Epithelial cell of umbilical artery (primary cell): ENCODE measurements around the gene POLR1G. TPM values are rescaled to one million over a fixed set of nuclear protein-coding genes. Genes with fewer than 3 reads are reported as not detected.

ENCODE experiments used
- total RNA-seq: library from RNA; depleted of rRNA; stranded (reverse); fragments of >200 nt; gene quantifications from 2 replicates; pipeline ENCODE4 v1.2.3, GENCODE V29; 2014

Gene POLR1G
- 11.2 and 24.0 TPM in 2 replicates for total RNA-seq

GRCh38 chr19:45406226-45407090, at the start of gene POLR1G:
Gene POLR1G (plus strand): TSS chr19:45406644. CDS start chr19:45406697, 53 bp downstream.

GRCh38 chr19:45370410-45371204, 35.8 kb upstream of the POLR1G start, which contains the start of gene ERCC2:
Gene ERCC2 (minus strand): TSS chr19:45370573. CDS start chr19:45370540, 33 bp downstream.

GRCh38 chr19:45404557-45405434, 1.6 kb upstream of the POLR1G start, which contains the start of gene PPP1R13L:
Gene PPP1R13L (minus strand): TSS chr19:45405069. CDS start chr19:45398318, 6,751 bp downstream.

GRCh38 chr19:45423589-45424190, 17.2 kb downstream of the POLR1G start, which contains the start of gene ERCC1:
Gene ERCC1 (minus strand): TSS chr19:45423917. CDS start chr19:45423374, 543 bp downstream.

Other genes with a start within 250 kb of the POLR1G start
- gene NKPD1, start 245.7 kb upstream of the POLR1G start, total RNA-seq = 0.30 and 0.32 TPM in 2 replicates
- gene TRAPPC6A, start 228.4 kb upstream of the POLR1G start, total RNA-seq = 9.6 and 15.9 TPM in 2 replicates
- 3.6 and 7.8 TPM in 2 replicates for gene BLOC1S3, start 227.9 kb upstream of the POLR1G start, total RNA-seq
- 1.1 and 4.2 TPM in 2 replicates for gene EXOC3L2, start 161.2 kb upstream of the POLR1G start, total RNA-seq
- gene MARK4, start 155.4 kb upstream of the POLR1G start, total RNA-seq = 7.8 and 7.9 TPM in 2 replicates
- not detected in 2 replicates for gene CKM, start 83.8 kb upstream of the POLR1G start, total RNA-seq
- under 0.01 TPM in 1 of 2 replicates, not detected in the other for gene KLC3, start 65.9 kb upstream of the POLR1G start, total RNA-seq
- gene ERCC2, start 36.1 kb upstream of the POLR1G start, total RNA-seq = 17.5 and 28.3 TPM in 2 replicates
- 2.9 and 4.2 TPM in 2 replicates for gene PPP1R13L, start 1.6 kb upstream of the POLR1G start, total RNA-seq
- 72.2 and 100 TPM in 2 replicates for gene ERCC1, start 17.3 kb downstream of the POLR1G start, total RNA-seq
- 0.15 and 0.32 TPM in 2 replicates for gene FOSB, start 61.4 kb downstream of the POLR1G start, total RNA-seq
- gene RTN2, start 90.4 kb downstream of the POLR1G start, total RNA-seq = 8.4 and 21.1 TPM in 2 replicates
- gene PPM1N, start 91.8 kb downstream of the POLR1G start, total RNA-seq = 1.4 and 1.9 TPM in 2 replicates
- gene VASP, start 100.8 kb downstream of the POLR1G start, total RNA-seq = 135 and 170 TPM in 2 replicates
- 4.5 and 5.6 TPM in 2 replicates for gene OPA3, start 178.2 kb downstream of the POLR1G start, total RNA-seq
- gene GPR4, start 195.6 kb downstream of the POLR1G start, total RNA-seq = 1.5 and 4.2 TPM in 2 replicates
- 17.5 and 37.1 TPM in 2 replicates for gene EML2, start 232.8 kb downstream of the POLR1G start, total RNA-seq